GM12874 (cell line): ENCODE measurements around the gene ILKAP.

Experiments used
- TF ChIP-seq, protein P1 (sequence below): IDR thresholded peaks from 2 replicates; pipeline ENCODE4 v1.5.1; 2011; ENCODE audit warnings: low read depth, mild to moderate bottlenecking, control low read depth, low read length, moderate library complexity; ENCODE audit not compliant: insufficient read depth

ILKAP gene

DNA sequence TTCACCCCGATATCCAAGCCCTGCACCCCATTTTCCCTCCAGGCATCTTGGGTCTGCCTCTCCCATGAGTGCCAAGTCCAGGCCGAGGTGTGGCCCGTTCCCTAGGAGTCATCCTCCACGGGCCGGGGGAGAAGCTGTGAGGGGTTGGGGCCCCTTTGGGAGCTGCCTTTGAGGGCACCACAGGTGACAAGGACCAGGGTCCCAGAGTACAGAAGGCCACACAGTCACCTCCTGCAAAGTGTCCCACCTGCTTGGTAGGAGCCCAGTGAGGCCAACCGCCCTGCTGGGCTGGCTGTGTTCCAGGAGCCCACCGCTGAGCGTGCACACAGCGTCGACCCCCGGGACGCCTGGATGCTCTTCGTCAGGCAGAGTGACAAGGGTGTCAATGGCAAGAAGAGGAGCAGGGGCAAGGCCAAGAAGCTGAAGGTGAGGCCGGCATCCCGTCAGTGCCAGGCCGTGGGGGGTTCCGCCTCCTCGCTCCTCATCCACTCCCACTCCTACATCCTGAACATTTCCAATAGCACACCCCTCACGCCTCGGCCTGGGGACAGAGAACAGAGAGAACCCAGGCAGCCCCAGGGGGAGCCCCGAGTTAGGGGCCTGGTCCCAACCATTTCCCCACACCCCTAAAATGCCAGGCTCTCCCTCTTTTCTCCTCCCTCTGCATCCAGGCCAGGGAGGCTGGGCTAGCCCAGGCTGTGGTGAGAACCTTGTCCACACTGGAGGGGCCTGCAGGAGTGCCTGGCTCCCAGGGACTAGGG lies 42.0 kb downstream of the ILKAP start:
- TF ChIP-seq, protein P1, sequence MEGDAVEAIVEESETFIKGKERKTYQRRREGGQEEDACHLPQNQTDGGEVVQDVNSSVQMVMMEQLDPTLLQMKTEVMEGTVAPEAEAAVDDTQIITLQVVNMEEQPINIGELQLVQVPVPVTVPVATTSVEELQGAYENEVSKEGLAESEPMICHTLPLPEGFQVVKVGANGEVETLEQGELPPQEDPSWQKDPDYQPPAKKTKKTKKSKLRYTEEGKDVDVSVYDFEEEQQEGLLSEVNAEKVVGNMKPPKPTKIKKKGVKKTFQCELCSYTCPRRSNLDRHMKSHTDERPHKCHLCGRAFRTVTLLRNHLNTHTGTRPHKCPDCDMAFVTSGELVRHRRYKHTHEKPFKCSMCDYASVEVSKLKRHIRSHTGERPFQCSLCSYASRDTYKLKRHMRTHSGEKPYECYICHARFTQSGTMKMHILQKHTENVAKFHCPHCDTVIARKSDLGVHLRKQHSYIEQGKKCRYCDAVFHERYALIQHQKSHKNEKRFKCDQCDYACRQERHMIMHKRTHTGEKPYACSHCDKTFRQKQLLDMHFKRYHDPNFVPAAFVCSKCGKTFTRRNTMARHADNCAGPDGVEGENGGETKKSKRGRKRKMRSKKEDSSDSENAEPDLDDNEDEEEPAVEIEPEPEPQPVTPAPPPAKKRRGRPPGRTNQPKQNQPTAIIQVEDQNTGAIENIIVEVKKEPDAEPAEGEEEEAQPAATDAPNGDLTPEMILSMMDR, result no peak

DNA sequence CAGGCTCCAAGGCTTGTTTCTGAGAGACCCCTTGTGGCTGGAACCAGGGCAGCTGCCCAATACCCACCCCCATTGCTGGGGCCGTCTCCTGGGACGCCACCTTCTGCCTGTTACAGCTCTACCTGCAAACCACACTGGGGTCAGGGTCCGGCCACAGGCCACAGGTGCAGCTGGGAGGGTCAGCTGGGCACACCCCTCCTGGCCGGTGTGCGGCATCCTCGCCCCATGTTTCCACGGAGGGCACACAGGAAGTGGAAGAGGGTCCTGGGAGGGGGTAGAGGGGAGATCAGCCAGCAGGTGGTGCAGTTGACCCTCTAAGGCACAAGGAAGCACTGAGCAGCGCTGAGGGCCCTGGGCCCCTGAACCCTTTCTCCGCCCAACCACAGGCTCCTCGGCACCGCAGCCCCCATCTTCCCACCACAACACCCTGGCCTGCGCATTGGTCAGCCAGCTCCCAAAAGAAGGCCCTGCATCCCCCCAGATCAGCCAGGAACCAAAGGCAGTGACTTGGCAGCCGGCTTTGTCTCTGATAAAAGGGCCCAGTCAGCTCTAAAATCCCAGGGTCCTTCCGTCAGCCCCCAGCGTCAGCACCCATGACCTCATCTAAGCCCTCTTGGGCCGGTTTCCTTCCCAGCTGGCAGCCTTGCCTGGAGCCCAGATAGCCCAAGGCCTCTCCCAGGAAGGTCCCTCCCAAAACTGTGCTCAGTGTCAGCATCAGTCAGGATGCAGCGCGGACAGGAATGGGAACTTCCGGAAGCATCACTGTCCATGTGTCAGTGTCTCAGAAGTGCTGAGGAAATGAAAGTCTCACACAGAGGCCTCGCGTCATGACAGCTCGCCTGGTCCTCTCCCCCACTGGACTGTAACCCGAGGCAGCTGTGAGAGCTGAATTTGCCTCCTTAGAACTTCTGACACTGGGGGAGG lies 43.0 kb downstream of the ILKAP start:
- TF ChIP-seq, protein P1, result peak; percentile 46; the same call in 1 of the 2 replicates

DNA sequence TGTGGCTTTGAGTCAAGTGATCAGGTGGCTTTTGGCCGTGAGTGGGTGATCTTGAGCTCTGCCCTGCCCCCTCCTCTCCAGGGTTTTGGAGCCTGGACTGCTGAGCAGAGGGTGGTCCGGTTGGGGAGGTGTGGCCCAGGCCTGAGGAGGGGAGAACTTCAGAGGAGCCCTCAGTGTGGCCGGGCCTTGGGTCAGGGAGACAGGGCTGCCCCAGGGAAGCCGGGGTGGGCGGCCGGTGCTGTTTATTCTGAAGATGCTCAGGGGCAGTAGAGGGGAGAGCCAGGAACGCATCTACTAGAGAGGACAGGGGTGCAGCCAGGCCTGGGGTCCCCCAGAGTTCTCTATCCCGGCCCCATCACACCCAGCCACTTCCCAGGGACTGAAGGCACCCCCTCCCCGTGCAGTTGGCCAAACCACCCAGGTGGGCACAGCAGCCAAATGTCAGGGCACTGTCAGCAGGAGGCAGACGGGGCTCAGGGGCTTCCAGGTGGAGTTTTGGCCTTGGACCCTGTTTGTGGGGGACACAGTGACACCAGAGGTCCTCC lies 43.8 kb downstream of the ILKAP start:
- TF ChIP-seq, protein P1, result no peak

DNA sequence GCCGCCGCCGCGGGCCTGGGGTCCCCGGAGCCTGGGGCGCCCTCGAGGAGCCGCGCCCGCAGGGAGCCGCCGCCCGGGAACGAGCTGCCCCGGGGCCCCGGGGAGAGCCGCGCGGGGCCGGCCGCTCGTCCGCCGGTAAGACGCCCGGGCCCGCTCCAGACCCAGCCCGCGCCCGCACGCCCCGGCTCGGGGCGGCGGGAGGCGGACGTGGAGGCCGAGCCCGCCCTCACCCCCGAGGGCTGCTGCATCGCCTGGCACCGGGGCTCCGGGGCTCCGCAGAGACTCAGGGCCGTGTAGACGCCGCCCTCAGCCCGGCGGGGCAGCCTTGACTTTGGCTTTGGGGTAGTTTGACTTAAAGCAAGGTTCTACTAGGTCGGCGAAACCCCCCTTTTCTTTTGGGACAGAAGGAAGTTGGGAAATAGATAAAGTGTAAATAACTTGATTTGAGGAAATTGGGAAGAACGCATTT lies 44.4 kb downstream of the ILKAP start:
- TF ChIP-seq, protein P1, result no peak

DNA sequence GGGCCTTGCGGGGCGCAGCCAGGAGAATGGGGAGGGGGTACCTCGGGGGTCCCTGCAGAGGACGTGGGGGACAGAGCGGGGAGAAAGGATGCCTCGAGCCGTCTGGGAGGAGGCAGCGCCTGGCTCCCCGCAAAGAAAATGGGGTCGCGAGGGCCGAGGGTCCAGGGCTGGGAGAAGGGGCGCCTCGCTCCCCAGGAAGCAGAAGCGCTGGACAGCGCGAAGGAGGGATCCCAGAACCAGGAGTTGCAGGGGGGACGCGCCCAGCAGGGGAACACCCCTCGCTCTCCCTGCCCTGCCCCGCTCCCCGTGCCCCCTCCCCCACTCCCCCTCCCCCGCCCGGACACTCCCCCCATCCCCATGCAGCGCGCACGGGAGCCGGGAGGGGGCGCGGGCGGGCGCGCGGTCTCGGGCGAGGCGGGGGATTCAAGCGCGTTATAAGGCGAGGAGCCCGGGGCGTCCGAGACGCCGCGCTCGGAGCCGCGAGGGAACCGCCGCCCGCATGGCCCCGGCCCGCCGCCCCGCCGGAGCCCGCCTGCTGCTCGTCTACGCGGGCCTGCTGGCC lies 44.9 kb downstream of the ILKAP start, which contains the start of gene ERFE:
Gene ERFE, plus strand, starts transcription at position 462 of the 562 bp plus-strand sequence. Its CDS starts 38 bp downstream, at position 500.
- TF ChIP-seq, protein P1, result peak; percentile 39

DNA sequence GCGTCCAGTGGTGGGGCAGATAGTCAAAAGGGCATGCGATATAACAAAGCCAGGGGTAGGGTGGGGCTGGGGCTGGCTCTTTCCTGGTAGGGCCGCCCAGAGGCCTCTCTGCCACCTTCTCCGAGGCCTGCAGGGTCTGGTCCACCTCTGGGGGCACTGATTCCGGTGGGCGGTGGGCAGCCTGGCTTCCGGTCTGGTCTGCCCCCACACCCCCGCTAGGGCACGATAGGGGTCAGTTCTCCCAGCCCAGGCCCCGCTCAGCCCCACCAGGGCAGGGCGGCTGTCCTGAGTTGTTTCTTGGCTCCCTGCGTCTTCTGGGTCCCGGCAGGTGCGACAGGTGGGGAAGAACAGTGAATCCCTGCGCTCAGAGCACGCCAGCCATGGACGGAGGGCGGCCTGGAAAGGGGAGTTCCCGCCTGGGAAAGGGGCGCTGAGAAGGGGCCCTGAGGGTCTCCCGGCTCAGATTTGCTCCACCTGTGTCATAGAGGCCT lies 45.4 kb downstream of the ILKAP start:
- TF ChIP-seq, protein P1, result no peak

DNA sequence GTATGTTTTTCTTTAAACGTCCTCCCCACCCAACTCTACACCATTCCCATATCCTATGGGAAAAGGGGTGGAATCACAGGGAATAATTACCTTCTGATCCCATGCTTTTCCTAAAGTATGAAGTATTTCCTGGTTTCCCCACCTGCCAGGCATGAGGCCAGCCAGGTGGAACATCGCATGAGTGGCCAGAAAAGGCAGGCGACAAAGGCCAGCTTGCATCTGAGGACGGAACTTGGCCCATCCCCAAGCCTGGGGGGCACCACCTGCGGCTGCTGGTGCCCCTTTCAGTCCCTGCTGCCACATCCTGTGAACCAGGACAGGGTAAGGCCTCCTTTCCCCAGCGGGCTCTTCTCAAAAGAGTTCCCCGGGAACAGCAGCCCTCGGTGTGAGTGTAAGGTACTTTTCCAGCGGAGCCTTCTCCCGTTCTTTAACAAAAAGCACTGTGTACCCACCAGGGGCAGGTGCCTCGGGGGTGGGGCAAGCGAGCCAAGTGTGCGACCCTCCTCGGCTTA lies 45.9 kb downstream of the ILKAP start:
- TF ChIP-seq, protein P1, result no peak
